Stimulated activated CD4-positive, alpha-beta T cell treated with anti-CD3 and anti-CD28 coated beads, Interleukin-2, amount 100 ng/mL, for 4 hours (primary cell): ENCODE data around the gene DUT.
A peak's percentile ranks its signal among the peaks of the same experiment; 100 is the strongest.

Source experiments
- DNase-seq: peaks from one replicate; pipeline ENCODE4 v3.0.0-alpha.2; 2020; ENCODE audit warnings: low read depth

The DUT gene

DNA sequence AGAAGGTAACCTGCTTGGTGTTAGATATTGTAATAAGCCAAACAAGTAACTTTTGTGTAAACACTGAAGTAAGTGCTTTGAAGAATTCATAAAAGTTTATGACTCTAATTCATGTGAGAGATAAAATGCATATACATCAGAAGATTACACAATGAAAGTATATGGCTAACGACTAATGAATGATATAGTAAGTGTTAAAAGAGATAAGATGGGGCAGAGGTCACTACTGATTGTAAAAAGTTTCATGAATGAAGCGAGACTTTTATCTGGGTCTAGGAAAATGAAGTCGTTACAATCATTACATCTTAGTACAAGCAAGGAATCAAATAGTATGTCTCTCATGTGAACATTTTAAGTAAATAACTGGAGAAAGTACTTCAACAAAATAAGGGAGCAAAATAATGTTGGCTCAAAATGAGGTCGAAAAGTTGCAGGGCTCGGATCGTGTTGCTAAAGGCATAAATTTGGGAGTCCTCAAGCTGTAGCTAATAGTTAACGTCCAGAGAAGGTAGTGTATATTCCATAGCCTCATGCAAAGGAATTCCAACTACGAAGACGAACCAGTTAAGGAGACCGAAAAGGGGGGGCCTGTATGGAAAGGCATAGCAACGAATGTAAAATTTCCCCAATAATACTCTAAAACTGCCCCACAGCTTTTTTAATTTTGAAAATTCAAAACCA, 984 bp upstream of the DUT start:
- no peak for DNase-seq

DNA sequence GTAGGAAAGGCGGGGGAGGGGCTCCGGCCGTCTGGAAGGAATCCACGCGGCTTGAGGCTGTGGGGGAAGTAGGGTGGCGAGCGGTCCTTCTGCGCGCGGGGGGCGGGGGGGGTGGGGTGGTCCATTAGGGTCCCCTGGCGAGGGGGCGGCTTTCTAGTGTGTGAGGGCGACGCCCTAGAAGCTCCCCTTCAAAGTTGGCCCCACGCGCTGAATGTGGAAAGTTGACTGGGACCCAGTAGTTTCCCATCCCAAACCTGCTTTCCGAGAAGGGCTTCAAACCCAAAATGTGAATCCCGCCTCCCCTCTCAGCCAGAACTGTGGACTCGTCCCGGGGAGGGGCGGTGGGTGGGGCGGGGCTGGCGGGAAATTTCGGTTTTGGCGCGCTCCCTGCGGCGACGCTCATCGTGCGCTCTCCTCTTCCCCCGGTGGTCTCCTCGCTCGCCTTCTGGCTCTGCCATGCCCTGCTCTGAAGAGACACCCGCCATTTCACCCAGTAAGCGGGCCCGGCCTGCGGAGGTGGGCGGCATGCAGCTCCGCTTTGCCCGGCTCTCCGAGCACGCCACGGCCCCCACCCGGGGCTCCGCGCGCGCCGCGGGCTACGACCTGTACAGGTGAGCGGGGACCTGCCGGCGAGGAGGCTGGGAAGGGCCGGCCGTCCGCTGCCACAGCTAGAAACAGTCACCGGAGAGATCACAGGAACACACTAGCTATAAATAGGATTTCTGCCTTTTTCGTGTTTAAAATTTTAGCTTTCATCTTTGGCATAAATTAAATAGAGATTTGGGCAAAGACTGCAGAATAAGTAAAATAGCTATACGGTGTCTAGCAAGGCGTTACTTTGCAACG, 790 bp downstream of the DUT start:
- peak; percentile 51 for DNase-seq

DNA sequence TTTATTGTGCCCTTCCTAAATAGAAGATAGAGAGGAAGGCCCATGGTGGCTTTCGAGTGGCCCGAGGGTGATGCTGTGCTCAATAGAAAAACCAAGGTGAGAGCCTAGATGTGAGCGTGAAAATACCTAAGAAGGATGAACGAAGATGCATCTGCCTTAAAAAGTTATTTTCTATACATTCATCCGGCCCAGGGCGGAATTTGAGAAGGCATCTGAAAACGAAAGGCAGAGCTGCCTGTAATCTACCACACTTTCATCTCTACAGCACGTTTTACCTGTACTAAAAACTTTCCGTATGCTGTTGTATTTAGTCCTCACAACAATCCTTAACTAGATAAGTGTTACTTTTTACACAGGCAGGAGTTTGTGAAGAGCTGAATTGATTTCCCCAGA, 1.4 kb downstream of the DUT start:
- DNase-seq: no peak

DNA sequence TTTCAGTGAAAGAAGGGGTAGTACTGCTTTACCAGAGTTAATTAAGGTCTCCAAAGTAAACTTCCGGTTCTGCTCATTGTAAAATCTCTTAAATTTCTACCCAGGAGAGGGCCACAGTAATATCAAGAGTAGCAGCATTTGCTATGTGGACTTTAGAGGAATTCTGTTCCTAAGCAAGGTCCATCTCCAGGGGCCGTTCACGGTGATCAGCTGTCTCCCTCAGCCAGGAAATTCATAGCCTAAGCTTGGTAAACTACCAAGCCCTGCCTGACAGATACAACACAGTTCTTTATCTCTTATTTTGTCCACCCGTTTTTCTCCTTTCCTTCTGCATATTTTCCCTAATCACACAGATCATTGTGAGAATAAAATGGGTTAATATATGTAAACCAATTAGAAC, 2.3 kb downstream of the DUT start:
- no peak for DNase-seq

DNA sequence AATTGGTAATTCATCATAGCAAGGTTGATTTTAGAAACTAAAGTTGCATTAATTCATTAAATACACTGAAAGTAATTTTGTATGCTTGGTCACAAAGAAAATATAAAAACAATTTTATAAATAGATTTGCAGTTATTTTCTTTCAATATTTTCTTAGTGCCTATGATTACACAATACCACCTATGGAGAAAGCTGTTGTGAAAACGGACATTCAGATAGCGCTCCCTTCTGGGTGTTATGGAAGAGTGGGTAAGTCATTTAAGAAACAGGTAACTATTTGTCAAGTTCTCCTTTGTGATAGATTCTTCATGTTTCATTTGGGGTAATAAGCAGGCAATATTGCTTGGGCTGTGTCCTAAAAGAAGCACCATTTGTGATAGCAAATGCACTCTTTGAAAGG, 3.0 kb downstream of the DUT start:
- DNase-seq: no peak

DNA sequence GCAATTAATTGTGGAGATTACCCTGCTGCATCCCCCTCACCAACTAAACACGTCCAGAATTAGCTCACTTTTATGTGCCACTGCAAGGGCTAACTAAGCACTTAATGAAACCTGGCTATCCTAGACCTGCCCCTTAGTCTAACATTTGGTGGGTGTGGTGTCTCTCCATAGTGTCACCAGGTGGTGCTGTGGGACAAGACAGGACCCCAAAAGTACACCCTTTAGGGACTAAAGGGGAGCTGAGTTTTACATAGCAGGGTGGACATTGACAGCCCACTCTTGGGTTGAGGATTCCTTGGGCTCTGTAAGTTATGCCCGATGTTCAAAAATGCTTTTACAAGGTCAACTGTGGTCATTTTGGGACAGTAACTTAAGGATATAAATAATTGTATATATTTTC, 5.7 kb downstream of the DUT start:
- no peak for DNase-seq

DNA sequence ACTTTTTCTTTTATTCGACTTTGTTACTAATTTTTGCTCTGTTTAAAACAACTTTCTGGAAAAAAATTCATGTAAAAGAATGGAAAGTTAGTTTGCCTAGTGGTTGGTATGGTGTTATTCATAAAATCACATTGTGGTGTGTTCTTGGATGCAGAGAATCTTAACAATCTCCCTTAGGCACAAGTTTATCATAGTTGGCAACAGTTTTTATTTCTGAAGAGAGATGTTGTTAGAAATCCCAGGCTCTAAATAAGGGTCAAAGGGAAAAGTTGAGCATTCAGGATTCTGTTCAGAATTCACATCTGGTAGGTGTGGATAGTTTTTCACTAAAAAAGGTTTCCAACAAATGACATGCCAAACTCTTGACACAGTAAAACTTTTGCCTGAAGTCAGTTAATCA, 6.4 kb downstream of the DUT start:
- no peak for DNase-seq

DNA sequence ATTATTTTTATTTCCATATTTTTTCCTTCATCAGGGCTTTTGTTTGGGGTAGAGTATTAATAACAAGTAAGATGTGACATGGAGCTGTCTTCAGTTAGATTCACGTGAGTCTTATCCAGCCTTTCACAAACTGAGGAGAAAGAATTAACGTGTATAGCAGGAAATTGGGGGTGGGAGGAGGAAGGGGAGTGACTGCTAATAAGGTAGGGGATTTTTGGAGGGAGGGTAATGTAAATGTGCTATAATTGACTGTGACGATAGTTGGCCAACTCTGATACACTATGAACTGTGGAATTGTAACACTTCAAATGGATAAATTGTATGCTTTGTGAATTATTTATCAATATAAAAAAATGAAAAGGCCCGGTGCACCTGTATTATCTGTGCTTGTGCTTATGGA, 8.9 kb downstream of the DUT start:
- no peak for DNase-seq

DNA sequence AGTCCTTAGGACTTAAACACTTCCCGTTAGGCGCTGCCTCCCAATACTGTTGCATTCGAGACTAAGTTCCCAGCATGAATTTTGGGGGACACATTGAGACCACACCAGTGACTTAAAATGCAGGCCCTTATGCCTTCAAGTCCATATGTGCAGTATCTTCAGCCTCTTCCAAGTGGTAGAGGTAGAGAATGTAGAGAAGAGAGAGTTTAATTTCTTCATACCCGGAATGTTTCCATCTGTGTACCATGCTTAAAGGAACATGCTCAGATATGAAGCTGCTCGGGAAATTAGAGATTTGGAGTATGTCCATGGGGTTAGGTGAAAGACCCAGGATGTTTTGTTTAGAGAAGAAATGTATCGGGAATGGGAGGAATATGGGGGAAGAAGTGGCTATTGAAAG, 12.6 kb downstream of the DUT start:
- DNase-seq: no peak

DNA sequence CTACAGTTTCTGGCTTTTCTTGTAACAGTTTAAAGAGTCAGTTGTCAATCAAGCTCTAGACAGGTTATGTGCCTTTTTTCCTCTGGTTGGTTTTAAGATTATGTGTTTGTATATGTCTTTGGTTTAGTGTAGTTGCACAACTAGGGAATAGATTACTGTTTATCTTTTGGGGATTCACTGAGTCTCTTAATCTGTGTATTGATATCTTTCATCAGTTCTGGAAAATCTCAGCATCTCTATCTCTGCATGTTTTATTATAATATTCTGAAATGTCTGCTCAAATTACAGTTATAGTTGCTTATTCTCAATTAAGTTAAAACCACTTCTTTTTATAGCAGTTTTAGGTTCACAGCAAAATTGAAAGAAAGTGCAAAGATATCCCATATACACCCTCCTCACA, 14.3 kb downstream of the DUT start:
- DNase-seq: no peak

DNA sequence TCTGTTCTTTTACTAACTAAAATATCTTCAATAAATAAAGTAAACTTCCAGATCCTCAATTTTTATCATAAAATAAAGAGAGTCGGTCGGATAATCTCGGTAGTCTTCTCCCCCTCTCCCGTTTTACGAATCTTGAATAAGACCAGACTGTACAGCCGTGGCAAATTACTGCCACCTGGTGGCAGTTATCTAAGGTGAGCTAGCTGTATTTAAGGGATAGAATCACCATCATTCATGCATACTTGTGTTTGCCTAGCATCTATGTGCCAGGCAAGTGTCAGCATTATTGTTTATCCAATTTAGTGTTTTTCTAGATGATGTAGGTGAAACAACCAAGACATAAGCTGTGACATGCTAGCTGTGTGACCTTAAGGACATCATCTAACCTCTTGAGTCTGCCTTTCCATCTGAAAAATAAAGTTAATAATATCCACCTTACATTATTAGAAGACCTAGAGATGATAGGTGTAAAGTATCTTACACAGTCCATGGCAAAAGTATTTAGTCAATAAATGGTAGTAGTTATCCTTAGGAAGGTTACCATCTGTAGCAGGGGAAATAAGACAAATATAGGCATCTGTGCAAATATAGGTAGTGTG, 21.3 kb downstream of the DUT start:
- DNase-seq: peak; percentile 39

DNA sequence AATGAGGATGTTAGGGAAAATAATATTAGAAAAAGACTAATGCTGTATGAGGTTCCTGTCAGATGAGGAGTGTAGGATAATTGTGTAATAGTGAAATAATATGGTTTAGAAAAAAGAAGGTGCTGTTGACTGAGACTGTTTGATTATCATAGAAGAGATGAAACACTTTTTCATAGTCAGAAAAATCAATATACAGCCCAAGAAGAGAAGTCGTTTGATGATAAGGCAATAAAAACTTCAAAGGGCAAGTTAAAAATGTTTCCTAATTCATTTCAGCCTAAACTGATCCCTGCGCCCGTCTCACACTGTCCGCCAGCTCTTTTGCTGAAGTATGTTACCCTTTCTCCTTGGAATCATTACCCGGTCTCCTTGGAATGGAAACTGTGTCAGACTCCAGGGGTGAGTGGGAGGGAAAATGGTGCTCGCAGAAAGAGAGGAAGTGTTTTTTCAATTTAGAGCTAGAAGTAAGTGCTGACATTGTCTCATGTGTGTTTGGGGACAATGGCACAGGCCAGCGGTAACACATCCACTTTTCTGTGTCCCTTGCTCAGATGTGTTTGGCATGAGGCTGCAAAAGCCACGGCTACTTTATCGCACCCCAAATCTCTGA, 23.6 kb downstream of the DUT start:
- no peak for DNase-seq

DNA sequence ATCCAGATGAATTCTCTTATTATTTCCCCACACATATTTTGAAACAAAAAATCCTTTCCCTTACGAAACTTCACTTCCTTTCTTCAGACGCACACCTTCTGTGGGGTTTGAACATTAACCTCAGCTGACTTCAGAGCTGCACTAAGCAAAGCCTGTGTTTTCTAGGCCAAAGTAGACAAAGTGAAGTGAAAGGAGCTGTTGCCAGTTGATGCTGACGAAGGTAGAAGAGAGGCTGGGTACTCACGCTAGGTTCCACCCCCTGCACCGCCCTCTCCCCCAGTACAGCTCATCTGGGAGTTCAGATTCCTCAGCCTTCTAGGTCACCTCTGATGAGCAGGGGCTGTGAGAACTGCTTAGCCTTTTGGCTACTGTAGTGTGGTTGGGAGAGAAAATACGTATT, 24.1 kb downstream of the DUT start:
- no peak for DNase-seq

DNA sequence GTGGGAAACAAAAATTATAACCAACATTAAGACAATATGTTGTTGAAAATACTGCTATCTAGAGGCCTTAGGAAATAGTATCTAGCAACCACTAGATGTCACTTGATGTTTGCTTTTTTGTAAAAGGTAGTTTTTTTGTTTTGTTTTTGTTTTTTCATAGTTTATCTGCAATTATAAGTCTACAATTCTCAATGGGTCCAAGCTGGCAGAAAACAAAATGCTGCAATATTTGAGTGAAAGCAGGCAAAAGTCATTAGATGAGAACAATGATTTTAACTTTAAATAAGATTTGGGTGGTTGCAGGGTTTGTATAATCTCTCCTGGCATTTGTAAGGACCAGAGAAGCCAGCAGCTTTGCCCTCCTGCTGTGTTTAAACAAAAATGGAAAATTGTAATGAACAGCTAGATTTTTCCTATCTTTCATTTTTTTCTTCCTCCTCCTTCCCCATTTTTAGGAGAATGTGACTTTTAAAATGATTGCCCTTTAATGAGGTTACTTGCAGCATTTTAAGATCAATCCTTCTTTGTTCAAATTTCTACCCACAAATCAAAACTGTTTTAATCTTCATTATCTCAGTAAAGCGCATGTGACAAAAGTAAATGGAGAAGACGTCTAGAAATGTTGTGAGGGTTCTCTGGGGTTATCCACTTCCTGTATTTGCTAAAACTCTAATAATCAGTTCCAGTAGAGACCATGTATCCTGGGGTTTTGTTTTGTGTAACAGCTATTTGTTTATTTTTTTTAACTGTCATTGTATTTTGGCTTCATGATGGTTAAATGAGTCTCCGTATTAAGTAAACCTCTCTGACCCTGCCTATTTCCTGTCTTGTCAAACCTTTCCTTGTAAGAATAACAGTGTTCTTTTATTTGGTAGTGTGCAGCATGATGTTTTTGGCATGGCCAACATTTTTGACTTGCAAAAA, 27.3 kb downstream of the DUT start:
- DNase-seq: no peak

DNA sequence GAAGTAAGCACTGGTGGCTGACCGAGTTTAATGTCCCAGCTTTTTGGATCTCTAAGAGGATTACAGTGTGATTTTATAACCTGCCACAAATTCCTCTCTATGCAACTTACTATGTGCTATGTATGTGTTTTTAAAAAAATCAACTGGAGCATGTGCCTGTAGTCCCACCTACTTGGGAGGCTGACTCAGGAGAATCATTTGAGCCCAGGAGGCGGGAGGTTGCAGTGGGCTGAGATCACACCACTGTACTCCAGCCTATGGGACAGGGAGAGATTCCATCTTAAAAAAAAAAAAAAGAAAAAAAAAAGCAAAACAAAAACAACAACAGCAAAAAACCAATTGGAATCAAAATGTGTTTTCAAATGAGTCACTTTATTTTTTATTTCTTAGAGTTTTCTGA, 29.6 kb downstream of the DUT start:
- DNase-seq: no peak

DNA sequence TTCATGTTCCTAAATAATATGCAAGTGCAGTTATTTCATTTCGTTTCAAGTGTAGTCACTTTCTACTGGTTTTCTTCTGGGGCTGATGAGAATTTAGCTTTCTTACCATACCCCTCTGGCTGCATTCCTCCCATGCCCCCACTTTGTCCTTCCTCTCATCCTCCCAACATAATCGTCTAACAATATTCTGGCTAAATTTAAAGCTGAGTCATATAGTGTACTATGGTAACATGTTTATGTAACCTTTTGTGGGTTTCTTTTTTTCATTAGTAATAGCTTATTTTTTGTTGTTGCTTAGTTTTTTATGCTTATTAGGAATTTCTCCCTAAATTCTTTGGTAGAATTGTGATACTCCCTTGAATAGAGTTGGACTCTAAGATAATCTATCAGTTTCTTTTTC, 30.5 kb downstream of the DUT start:
- no peak for DNase-seq

DNA sequence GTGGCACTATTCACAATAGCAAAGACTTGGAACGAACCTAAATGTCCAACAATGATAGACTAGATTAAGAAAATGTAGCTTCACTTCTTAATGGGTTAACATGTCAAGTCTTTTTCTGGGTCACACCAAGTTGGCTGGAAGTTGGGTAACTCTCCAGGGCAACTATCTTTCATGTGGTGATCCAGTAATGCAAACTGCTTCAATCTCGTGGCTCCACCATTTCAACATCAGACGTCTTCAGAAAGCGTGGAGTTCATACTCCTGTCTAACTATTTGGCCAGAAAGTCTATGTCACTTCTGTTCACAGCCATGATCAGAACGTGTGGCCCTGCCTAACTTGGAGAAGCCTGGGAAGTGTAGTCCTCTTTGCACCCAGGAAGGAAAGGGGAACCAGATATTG, 32.2 kb downstream of the DUT start:
- no peak for DNase-seq

DNA sequence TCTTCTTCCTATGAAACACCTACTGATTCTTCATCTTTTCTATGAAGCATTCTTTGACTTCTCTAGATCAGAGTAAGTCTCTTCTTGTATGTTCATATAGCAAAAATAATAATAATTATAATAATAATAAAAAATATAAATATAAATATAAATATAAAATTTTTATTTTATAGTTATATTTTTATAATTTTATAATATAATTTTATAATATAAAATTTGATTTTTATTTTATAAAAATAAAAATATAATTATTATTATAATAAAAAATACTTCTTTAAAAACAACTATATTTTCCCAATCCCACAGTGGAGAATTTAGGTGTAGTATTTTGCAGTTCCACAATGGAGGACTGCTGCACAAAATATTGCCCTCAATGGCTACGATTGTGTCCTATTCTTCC, 34.3 kb downstream of the DUT start:
- DNase-seq: no peak

DNA sequence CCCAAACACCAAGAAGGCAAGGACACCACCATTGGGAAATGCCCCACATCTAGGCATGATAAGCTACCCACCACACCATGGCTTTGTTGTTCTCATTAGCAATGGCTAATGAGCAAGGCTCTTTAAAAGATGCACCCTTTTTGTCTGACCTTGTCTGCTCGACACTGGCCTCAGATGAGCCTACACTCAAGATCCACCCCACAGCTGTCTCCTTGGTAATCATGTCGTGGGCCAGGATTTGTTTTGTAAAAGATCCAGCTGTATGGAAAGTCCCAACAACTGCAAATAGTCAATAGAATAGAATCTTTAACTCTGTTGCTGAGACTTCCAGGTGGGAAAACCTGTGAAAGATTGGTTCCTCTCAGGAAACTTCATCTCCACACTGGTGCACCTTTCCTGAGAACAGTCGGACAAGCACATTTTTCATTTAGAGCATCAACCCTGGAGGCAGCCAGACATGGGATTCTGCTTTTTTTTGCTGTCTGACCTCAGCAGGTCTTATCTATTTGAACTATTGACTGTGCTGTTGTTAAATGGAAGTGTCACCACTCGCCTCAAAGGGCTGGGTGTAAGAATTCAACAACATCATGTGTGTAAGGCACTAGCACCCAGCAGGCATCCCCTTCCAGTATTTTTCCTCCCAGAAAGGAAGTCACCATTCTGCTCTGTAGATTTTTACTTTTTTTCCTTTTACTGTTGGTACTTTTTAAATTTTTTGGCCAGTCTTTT, 35.5 kb downstream of the DUT start:
- DNase-seq: no peak

DNA sequence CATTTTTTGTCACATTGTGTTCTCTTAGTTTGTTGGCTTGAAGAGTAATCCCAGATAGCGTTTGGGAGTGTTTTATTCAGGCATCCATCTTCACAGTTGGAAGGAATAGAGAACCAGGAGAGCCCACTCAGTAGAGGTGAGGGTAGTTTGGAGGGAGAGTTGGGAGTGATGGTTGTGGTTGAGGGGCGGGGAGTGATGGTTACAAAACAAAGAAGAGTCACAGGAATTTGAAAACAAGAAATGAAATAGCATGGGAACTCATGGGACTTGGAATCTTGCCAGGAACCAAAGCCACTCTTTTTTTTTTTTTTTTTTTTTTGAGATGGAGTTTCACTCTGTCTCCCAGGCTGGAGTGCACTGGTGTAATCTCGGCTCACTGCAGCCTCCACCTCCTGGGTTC, 36.3 kb downstream of the DUT start:
- no peak for DNase-seq

DNA sequence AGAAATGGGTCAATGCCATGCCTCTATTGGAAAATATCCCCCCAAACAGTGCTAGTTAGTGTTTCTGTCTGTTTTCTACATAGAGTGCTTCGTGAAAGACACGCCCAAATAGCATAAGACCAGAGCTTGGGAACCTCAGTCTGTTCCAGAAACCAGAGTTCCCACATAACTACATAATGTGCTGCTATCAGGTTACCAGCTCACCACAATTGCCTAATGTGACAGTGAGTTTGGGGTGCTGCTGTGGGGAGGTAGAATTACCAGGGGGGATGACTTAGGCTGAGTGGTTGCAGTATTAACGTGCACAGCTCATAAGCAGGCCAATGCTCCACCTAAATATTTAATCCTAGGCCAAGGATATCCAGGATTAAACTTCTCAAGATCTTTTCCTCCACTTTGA, 39.2 kb downstream of the DUT start:
- DNase-seq: no peak
